Osteocyte (in vitro differentiated cells): Measurements from ENCODE around the gene WDR49. TPM values are rescaled to one million over a fixed set of nuclear protein-coding genes. Genes with fewer than 3 reads are reported as not detected.

Experiments used
- DNase-seq: peaks from one replicate; pipeline ENCODE4 v3.0.0; 2021; ENCODE audit warnings: mixed read lengths; ENCODE audit not compliant: unreplicated experiment; ENCODE audit errors: extremely low spot score
- H3K27ac Mint-ChIP-seq: one replicate; pipeline ENCODE4 v1.8.0; 2021; ENCODE audit warnings: mild to moderate bottlenecking, mixed read lengths; ENCODE audit not compliant: unreplicated experiment
- H3K27me3 Mint-ChIP-seq: one replicate; pipeline ENCODE4 v1.8.0; 2021; ENCODE audit warnings: mixed read lengths; ENCODE audit not compliant: unreplicated experiment
- H3K36me3 Mint-ChIP-seq: one replicate; pipeline ENCODE4 v1.8.0; 2021; ENCODE audit warnings: mixed read lengths; ENCODE audit not compliant: unreplicated experiment
- H3K4me1 Mint-ChIP-seq: one replicate; pipeline ENCODE4 v1.8.0; 2021; ENCODE audit warnings: mixed read lengths; ENCODE audit not compliant: unreplicated experiment
- H3K4me3 Mint-ChIP-seq: one replicate; pipeline ENCODE4 v1.8.0; 2021; ENCODE audit warnings: mild to moderate bottlenecking, moderate library complexity, mixed read lengths; ENCODE audit not compliant: unreplicated experiment
- H3K9me3 Mint-ChIP-seq: one replicate; pipeline ENCODE4 v1.8.0; 2021; ENCODE audit warnings: mixed read lengths; ENCODE audit not compliant: unreplicated experiment
- CTCF ChIP-seq: fragments of 200-600 bp; sonication (generic); IDR thresholded peaks from 2 replicates; pipeline ENCODE4 v1.5.0; 2021; ENCODE audit warnings: antibody characterized with exemption, mild to moderate bottlenecking, moderate library complexity
- total RNA-seq: library from RNA; stranded (reverse); gene quantifications from 2 replicates; pipeline ENCODE4 v1.2.1, GENCODE V29; 2021

The WDR49 gene
- total RNA-seq, 1 donor from 2014 or later, result not detected

GRCh38 chr3:167575000-167575600 lies 78.6 kb downstream of the WDR49 start:
- Mint-ChIP-seq H3K27me3 (peaks cover 13% of the 10 kb centered on the region), H3K36me3 (no peaks in the 10 kb centered on the region), H3K4me1 (no peaks in the 10 kb centered on the region), H3K4me3 (no peak overlapping the region), H3K27ac (no peak overlapping the region), H3K9me3 (no peaks in the 10 kb centered on the region)
- DNase-seq, result no peak
- TF ChIP-seq CTCF, result no peak

GRCh38 chr3:167572991-167573390 lies 80.8 kb downstream of the WDR49 start:
- H3K36me3 Mint-ChIP-seq, result no peaks in the 10 kb centered on the region
- H3K27ac Mint-ChIP-seq, result no peak overlapping the region
- H3K27me3 Mint-ChIP-seq, result peaks cover 13% of the 10 kb centered on the region
- H3K4me3 Mint-ChIP-seq, result no peak overlapping the region
- H3K4me1 Mint-ChIP-seq, result no peaks in the 10 kb centered on the region
- TF ChIP-seq CTCF, result no peak
- DNase-seq, result no peak
- no peaks in the 10 kb centered on the region for H3K9me3 Mint-ChIP-seq

GRCh38 chr3:167568634-167569033 lies 85.1 kb downstream of the WDR49 start:
- TF ChIP-seq CTCF, result no peak
- Mint-ChIP-seq H3K4me3 (no peak overlapping the region), H3K9me3 (no peaks in the 10 kb centered on the region), H3K36me3 (no peaks in the 10 kb centered on the region), H3K4me1 (no peaks in the 10 kb centered on the region), H3K27ac (no peak overlapping the region), H3K27me3 (peaks cover 12% of the 10 kb centered on the region)
- DNase-seq, result no peak

- no peak overlapping the region for H3K27ac Mint-ChIP-seq
- H3K9me3 Mint-ChIP-seq, result no peaks in the 10 kb centered on the region
- DNase-seq, result no peak
- H3K36me3 Mint-ChIP-seq, result no peaks in the 10 kb centered on the region
- H3K27me3 Mint-ChIP-seq, result peaks cover 3% of the 10 kb centered on the region
- H3K4me3 Mint-ChIP-seq, result no peak overlapping the region
- no peak for TF ChIP-seq CTCF
- H3K4me1 Mint-ChIP-seq, result no peaks in the 10 kb centered on the region
These were observed 88.3 kb downstream of the WDR49 start for GRCh38 chr3:167565489-167565888.

- H3K27me3 Mint-ChIP-seq, result peaks cover 3% of the 10 kb centered on the region
- no peaks in the 10 kb centered on the region for H3K9me3 Mint-ChIP-seq
- DNase-seq, result no peak
- H3K4me3 Mint-ChIP-seq, result no peak overlapping the region
- no peaks in the 10 kb centered on the region for H3K36me3 Mint-ChIP-seq
- H3K4me1 Mint-ChIP-seq, result no peaks in the 10 kb centered on the region
- H3K27ac Mint-ChIP-seq, result no peak overlapping the region
- no peak for TF ChIP-seq CTCF
These were observed 89.1 kb downstream of the WDR49 start for GRCh38 chr3:167564612-167565011.
